Mesenchymal stem cell (in vitro differentiated cells and primary cell): ENCODE results near the gene PPP5C. TPM values are rescaled to one million over a fixed set of nuclear protein-coding genes. Genes with fewer than 3 reads are reported as not detected.

ENCODE experiments used
- DNase-seq: peaks from one replicate; pipeline ENCODE4 v3.0.0-alpha.2; 2013
- H2AFZ ChIP-seq: one replicate; pipeline ENCODE4 v1.6.1; 2013; ENCODE audit warnings: low read depth, mild to moderate bottlenecking, control low read depth, inconsistent platforms, low read length, moderate library complexity
- H2AK5ac ChIP-seq: 2 replicates; pipeline ENCODE4 v1.6.1; 2013; ENCODE audit warnings: low read length, moderate library complexity, mild to moderate bottlenecking, inconsistent platforms; ENCODE audit not compliant: severe bottlenecking
- H2BK120ac ChIP-seq: one replicate; pipeline ENCODE4 v1.6.1; 2013; ENCODE audit warnings: low read depth, mild to moderate bottlenecking, inconsistent platforms, low read length, moderate library complexity
- H2BK12ac ChIP-seq, 2 experiments: one replicate each; pipeline ENCODE4 v1.6.1; 2013; ENCODE audit warnings: inconsistent platforms in 2 of 2, low read length in 2 of 2, mild to moderate bottlenecking in 2 of 2, moderate library complexity in 2 of 2, control low read depth in 1 of 2
- H2BK15ac ChIP-seq: one replicate; pipeline ENCODE4 v1.6.1; 2013; ENCODE audit warnings: mild to moderate bottlenecking, low read depth, inconsistent platforms; ENCODE audit not compliant: poor library complexity, severe bottlenecking
- H2BK5ac ChIP-seq: 2 replicates; pipeline ENCODE4 v1.6.1; 2013; ENCODE audit warnings: low read depth, mild to moderate bottlenecking, low read length, control low read depth, inconsistent platforms; ENCODE audit not compliant: poor library complexity, severe bottlenecking
- H3K14ac ChIP-seq, 2 experiments: one replicate each; pipeline ENCODE4 v1.6.1; 2013; ENCODE audit warnings: inconsistent platforms in 2 of 2, low read length in 2 of 2, control low read depth in 1 of 2, mild to moderate bottlenecking in 1 of 2, moderate library complexity in 1 of 2
- H3K18ac ChIP-seq, 2 experiments: one replicate each; pipeline ENCODE4 v1.6.1; 2013; ENCODE audit warnings: inconsistent platforms in 2 of 2, low read length in 2 of 2, control low read depth in 1 of 2, low read depth in 1 of 2, mild to moderate bottlenecking in 1 of 2
- H3K23ac ChIP-seq, 2 experiments: one replicate each; pipeline ENCODE4 v1.6.1; 2013; ENCODE audit warnings: inconsistent platforms in 2 of 2, low read length in 2 of 2, mild to moderate bottlenecking in 2 of 2, moderate library complexity in 2 of 2, control low read depth in 1 of 2
- H3K27ac ChIP-seq: 2 replicates; pipeline ENCODE4 v1.5.1; 2013; ENCODE audit warnings: mild to moderate bottlenecking, moderate library complexity, low read length, control low read depth, inconsistent platforms; ENCODE audit not compliant: poor library complexity, severe bottlenecking
- H3K27me3 ChIP-seq, 2 experiments: 2 replicates each; pipeline versions ENCODE4 v1.6.1 to v1.7.0; 2013; ENCODE audit warnings: low read length in 2 of 2, mild to moderate bottlenecking in 2 of 2, moderate library complexity in 2 of 2, control low read depth in 1 of 2, inconsistent platforms in 1 of 2; ENCODE audit not compliant: control insufficient read depth in 1 of 2, insufficient read depth in 1 of 2
- H3K36me3 ChIP-seq, 2 experiments: 2 replicates each; pipeline versions ENCODE4 v1.6.1 to v1.7.0; 2013; ENCODE audit warnings: low read length in 2 of 2, control low read depth in 1 of 2, inconsistent platforms in 1 of 2, low read depth in 1 of 2, mild to moderate bottlenecking in 1 of 2; ENCODE audit not compliant: insufficient read depth in 2 of 2, control insufficient read depth in 1 of 2
- H3K4ac ChIP-seq, 2 experiments: one replicate each; pipeline ENCODE4 v1.6.1; 2013; ENCODE audit warnings: inconsistent platforms in 2 of 2, low read length in 2 of 2, mild to moderate bottlenecking in 2 of 2, moderate library complexity in 2 of 2, control low read depth in 1 of 2, low read depth in 1 of 2
- H3K4me1 ChIP-seq: 2 replicates; pipeline ENCODE4 v1.6.1; 2013; ENCODE audit warnings: low read depth, low read length, control low read depth; ENCODE audit not compliant: control insufficient read depth, insufficient read depth
- H3K4me2 ChIP-seq: 2 replicates; pipeline ENCODE4 v1.6.1; 2013; ENCODE audit warnings: low read length, mild to moderate bottlenecking, inconsistent platforms; ENCODE audit not compliant: poor library complexity, severe bottlenecking
- H3K4me3 ChIP-seq, 2 experiments: 2 replicates each; pipeline versions ENCODE4 v1.5.1 to v1.7.0; 2013; ENCODE audit warnings: low read length in 2 of 2, mild to moderate bottlenecking in 2 of 2, control low read depth in 1 of 2, low read depth in 1 of 2; ENCODE audit not compliant: insufficient read depth in 1 of 2
- H3K79me1 ChIP-seq: replicated peaks from 2 replicates; pipeline ENCODE4 v1.6.1; 2013; ENCODE audit warnings: mild to moderate bottlenecking, control low read depth, low read length, inconsistent platforms; ENCODE audit not compliant: poor library complexity, severe bottlenecking
- H3K9ac ChIP-seq: 2 replicates; pipeline ENCODE4 v1.7.0; 2013; ENCODE audit warnings: mild to moderate bottlenecking, low read length, moderate library complexity
- H3K9me3 ChIP-seq: 2 replicates; pipeline ENCODE4 v1.7.0; 2013; ENCODE audit warnings: mild to moderate bottlenecking, low read length; ENCODE audit not compliant: control insufficient read depth
- H4K8ac ChIP-seq: one replicate; pipeline ENCODE4 v1.6.1; 2013; ENCODE audit warnings: inconsistent platforms, mild to moderate bottlenecking, low read length, moderate library complexity
- H4K91ac ChIP-seq: one replicate; pipeline ENCODE4 v1.6.1; 2013; ENCODE audit warnings: mild to moderate bottlenecking, low read length, inconsistent platforms
- WGBS: methylation state at CpG from one replicate; pipeline ENCODE4 v1.1.7; 2013; ENCODE audit warnings: mixed read lengths; 5-methylcytosine and 5-hydroxymethylcytosine counted together
- polyA plus RNA-seq, 2 experiments: library from polyadenylated mRNA; stranded (reverse); fragments of 200-250 nt; gene quantifications; one replicate each; pipeline ENCODE4 v1.2.3, GENCODE V29; 2013

PPP5C gene, protein sequence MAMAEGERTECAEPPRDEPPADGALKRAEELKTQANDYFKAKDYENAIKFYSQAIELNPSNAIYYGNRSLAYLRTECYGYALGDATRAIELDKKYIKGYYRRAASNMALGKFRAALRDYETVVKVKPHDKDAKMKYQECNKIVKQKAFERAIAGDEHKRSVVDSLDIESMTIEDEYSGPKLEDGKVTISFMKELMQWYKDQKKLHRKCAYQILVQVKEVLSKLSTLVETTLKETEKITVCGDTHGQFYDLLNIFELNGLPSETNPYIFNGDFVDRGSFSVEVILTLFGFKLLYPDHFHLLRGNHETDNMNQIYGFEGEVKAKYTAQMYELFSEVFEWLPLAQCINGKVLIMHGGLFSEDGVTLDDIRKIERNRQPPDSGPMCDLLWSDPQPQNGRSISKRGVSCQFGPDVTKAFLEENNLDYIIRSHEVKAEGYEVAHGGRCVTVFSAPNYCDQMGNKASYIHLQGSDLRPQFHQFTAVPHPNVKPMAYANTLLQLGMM
- polyA plus RNA-seq (2013, experiment 1 of 2), result 67.1 TPM
- 63.7 TPM for polyA plus RNA-seq (2013, experiment 2 of 2)

- Histone ChIP-seq H3K18ac (peak within 1 kb of the TSS; percentile 98 to 100), H2AFZ (peak within 1 kb of the TSS; percentile 91), H4K8ac (peak within 1 kb of the TSS; percentile 99), H3K14ac (peak within 1 kb of the TSS in 1 of 2 experiments; percentile 98), H2BK120ac (peak within 1 kb of the TSS; percentile 93), H3K4ac (peak within 1 kb of the TSS; percentile 94 to 99), H3K27me3 (peaks cover 0 to 4% of the 10 kb centered on the region in 2 experiments), H3K27ac (peak within 1 kb of the TSS; percentile 55), H3K9me3 (no peaks in the 10 kb centered on the region), H3K4me3 (peak within 1 kb of the TSS; percentile 97 to 99), H3K79me1 (peaks cover 7% of the 10 kb centered on the region), H3K4me1 (peaks cover 33% of the 10 kb centered on the region), H4K91ac (peak within 1 kb of the TSS; percentile 98), H2BK12ac (peak within 1 kb of the TSS; percentile 82 to 84), H2BK5ac (peak within 1 kb of the TSS; percentile 94), H3K23ac (peak within 1 kb of the TSS in 1 of 2 experiments; percentile 92), H3K36me3 (peaks cover under 1 to 5% of the 10 kb centered on the region in 2 experiments), H2BK15ac (peak within 1 kb of the TSS; percentile 99), H2AK5ac (peak within 1 kb of the TSS; percentile 45), H3K9ac (peak within 1 kb of the TSS; percentile 99), H3K4me2 (peak within 1 kb of the TSS; percentile 93)
- under 1% methylated on average over 62 of the region's 62 CpGs for WGBS
- DNase-seq, result peak; percentile 95
These were observed at the start of gene PPP5C for GRCh38 chr19:46346821-46347571. TSS of gene PPP5C (plus strand) at chr19:46347087. CDS start at chr19:46347097, 10 bp downstream.

DNA sequence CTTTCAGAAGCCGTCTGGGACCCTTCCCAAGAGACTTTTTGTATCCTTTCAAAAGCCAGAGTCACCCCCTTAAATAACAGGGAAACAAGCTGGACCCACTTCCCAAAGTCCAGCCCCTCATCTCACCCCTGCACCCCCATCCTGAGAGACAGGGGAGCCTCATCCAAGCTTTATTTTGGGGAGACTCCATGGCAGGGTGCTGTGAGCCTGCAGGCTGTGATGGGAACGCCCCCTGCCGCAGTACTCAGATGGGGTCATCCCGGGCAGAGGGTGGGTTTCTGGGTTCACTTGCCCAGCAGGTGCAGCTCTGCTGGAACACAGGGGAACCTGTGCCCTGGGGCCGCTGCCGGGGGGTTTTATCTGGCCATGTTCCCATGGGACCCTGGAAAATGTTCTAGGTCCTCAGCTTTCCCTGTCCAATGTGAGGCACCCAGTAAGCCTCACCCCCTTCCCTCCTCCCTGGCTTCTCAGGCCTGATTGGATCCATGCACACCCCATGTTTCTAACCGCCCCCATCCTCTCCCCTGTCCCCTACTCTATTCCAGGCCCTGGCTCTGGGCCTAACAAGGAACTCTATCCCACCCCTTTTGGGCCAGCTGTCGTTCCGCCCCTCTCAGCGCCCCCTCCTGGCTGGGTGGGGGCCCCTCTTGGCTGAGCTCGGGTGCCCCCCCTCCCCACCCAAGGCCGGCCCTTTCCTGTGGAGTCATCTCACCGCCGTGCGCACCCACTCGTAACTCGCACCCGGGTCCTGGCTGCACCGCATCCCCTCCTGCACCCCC, 49.0 kb upstream of the PPP5C start:
- Histone ChIP-seq H2AK5ac (peak overlapping the region; percentile 98), H3K18ac (peak overlapping the region; percentile 100), H4K8ac (peak overlapping the region; percentile 100), H4K91ac (peak overlapping the region; percentile 100), H3K14ac (peak overlapping the region in 1 of 2 experiments; percentile 98), H2BK5ac (no peak overlapping the region), H3K9ac (peak overlapping the region; percentile 72), H3K79me1 (peaks cover 4% of the 10 kb centered on the region), H3K9me3 (no peaks in the 10 kb centered on the region), H3K36me3 (peaks cover 0 to 4% of the 10 kb centered on the region in 2 experiments), H2BK12ac (peak overlapping the region; percentile 100), H2BK120ac (peak overlapping the region; percentile 100), H3K4me2 (peak overlapping the region; percentile 91), H3K4me1 (peaks cover 43% of the 10 kb centered on the region), H2AFZ (no peak overlapping the region), H3K4me3 (peak overlapping the region; percentile 27 to 80), H3K27me3 (peaks cover 0 to 11% of the 10 kb centered on the region in 2 experiments), H3K23ac (peak overlapping the region in 1 of 2 experiments; percentile 97), H3K27ac (peak overlapping the region; percentile 52), H3K4ac (peak overlapping the region; percentile 93 to 100), H2BK15ac (peak overlapping the region; percentile 99)
- 61% methylated on average over 18 of the region's 19 CpGs for WGBS
- DNase-seq, result peak; percentile 59

- Histone ChIP-seq H3K4me1 (peaks cover 43% of the 10 kb centered on the region), H3K27me3 (peaks cover 0 to 11% of the 10 kb centered on the region in 2 experiments)
- 83% methylated on average over 5 of the region's 7 CpGs for WGBS
These were observed 48.3 kb upstream of the PPP5C start for GRCh38 chr19:46298479-46299003.

More at GRCh38 chr19:46298479-46299003, 48.3 kb upstream of the PPP5C start:
- peak overlapping the region; percentile 100 for H3K18ac ChIP-seq
- H2BK12ac ChIP-seq, result peak overlapping the region; percentile 100
- peak; percentile 36 for DNase-seq
- peak overlapping the region; percentile 5 for H2BK5ac ChIP-seq
- H3K14ac ChIP-seq, result peak overlapping the region in 1 of 2 experiments; percentile 98
- H3K9me3 ChIP-seq, result no peaks in the 10 kb centered on the region
- peak overlapping the region; percentile 10 for H3K4me2 ChIP-seq
- H3K79me1 ChIP-seq, result peaks cover 4% of the 10 kb centered on the region
- peak overlapping the region; percentile 98 for H2AK5ac ChIP-seq
- H4K91ac ChIP-seq, result peak overlapping the region; percentile 100
- peak overlapping the region; percentile 93 to 100 for H3K4ac ChIP-seq
- H2AFZ ChIP-seq, result no peak overlapping the region
- H3K9ac ChIP-seq, result peak overlapping the region; percentile 72
- H2BK120ac ChIP-seq, result peak overlapping the region; percentile 100
- H2BK15ac ChIP-seq, result peak overlapping the region; percentile 99
- peak overlapping the region; percentile 27 to 80 for H3K4me3 ChIP-seq
- peaks cover under 1 to 5% of the 10 kb centered on the region in 2 experiments for H3K36me3 ChIP-seq
- peak overlapping the region; percentile 52 for H3K27ac ChIP-seq
- H4K8ac ChIP-seq, result peak overlapping the region; percentile 100
- H3K23ac ChIP-seq, result peak overlapping the region in 1 of 2 experiments; percentile 97
